GM13977 (cell line): ENCODE measurements around the gene AUTS2.

Source experiments
- DNase-seq: peaks from one replicate; pipeline ENCODE4 v3.0.0; 2012; ENCODE audit warnings: low spot score
- in situ Hi-C: fragments of 300-500 bp; cut with MboI; formaldehyde crosslinking; loops from one replicate; pipeline ENCODE4 v1.12.0; 2022; ENCODE audit warnings: low sequenced_read_pairs, low pct_unique_long_range_greater_than_20kb, mixed read lengths, inconsistent platforms; ENCODE audit not compliant: unreplicated experiment
- TF ChIP-seq, protein P1 (sequence below): IDR thresholded peaks from 2 replicates; pipeline ENCODE4 v1.5.1; 2012; ENCODE audit warnings: mild to moderate bottlenecking, control low read depth; ENCODE audit not compliant: insufficient read depth; ENCODE audit errors: extremely low read depth, missing control alignments

Gene AUTS2

DNA sequence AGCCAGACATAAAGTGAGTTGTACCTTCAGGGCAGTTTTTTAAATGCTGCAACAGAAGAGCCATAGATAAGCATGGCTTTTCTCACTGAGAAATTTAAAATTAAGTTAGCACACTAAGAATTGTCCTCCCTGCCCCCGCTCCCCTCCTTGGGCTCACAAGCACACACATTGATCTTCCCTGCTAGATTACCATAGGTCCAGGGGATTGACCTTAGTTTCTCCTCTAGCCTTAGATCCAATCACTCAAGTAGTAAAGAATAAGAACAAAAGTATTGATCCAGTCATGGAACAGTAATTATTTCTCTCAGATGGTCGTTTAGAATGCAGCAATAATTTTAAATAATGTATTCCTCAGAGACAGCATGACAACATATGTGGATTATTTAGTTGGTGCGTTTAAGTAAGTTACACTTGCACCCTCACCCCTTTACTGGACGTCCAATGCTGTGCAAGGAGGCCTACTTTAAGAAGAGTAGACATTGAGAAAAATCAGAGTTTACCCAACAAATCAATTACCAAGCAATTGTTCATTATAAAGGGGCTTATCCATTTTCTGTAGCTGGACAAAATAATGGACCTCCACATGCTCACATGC lies 850.1 kb downstream of the AUTS2 start:
- no peak for DNase-seq
- in situ Hi-C loops = no loop called here
- TF ChIP-seq, protein P1, sequence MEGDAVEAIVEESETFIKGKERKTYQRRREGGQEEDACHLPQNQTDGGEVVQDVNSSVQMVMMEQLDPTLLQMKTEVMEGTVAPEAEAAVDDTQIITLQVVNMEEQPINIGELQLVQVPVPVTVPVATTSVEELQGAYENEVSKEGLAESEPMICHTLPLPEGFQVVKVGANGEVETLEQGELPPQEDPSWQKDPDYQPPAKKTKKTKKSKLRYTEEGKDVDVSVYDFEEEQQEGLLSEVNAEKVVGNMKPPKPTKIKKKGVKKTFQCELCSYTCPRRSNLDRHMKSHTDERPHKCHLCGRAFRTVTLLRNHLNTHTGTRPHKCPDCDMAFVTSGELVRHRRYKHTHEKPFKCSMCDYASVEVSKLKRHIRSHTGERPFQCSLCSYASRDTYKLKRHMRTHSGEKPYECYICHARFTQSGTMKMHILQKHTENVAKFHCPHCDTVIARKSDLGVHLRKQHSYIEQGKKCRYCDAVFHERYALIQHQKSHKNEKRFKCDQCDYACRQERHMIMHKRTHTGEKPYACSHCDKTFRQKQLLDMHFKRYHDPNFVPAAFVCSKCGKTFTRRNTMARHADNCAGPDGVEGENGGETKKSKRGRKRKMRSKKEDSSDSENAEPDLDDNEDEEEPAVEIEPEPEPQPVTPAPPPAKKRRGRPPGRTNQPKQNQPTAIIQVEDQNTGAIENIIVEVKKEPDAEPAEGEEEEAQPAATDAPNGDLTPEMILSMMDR = no peak

DNA sequence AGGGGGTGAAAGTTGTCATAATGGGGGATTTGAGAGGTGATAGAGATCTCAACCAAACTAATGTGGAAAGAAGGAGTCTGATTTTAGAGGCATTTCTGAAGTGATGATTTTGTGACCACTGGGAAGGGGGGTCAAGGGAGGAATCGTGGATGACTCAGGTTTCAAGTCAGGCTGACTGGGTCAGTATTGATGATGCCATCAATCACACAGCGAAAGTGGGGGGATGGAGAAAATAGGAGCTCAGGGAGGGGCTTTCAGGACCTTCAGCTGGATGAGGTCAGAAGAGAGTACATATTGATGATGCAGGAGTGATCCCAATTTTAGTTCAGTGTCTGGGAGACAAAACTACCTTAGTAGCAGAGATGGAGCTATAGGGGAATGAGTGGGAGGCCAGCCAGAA lies 852.5 kb downstream of the AUTS2 start:
- in situ Hi-C loops = no loop called here
- no peak for DNase-seq
- TF ChIP-seq, protein P1 = no peak

DNA sequence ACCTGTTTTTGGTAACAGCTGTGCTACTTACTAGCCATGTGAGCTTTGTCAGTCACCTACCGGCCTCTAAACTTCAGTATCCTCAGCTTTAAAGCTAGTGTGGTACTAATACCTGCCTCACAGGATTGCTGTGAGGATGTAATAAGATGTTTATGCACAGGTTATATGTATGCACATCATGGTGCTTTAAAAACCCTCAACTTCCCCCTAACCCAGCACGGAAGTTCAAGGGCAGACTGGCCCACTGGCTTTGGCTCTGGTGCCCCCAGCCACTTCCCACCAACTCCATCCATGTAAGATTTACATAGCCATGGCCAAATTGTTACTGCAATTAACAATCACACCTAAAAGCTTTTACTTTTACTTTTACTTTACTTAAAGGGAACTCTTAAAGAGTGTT lies 857.6 kb downstream of the AUTS2 start:
- TF ChIP-seq, protein P1 = no peak
- DNase-seq = no peak
- in situ Hi-C loops = no loop called here

DNA sequence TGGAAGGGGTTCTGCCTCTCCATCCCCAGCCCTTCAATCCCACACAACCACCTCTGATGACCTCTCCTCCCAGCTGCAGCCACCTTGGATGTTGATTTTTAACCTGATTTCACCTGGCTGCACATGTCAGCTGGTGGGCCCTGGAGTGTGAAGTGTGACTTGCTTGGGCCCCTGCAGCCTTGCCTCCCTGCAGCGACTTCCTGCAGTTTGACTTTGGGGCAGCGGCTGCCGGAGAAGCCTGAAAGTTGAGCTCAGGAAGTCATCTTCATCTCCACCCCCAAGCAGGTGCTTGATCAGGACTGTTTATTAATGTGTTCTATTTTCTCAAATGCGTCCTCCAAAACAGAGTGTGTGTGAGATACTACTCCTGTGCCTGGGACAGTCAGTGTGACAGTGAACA lies 858.4 kb downstream of the AUTS2 start:
- DNase-seq = no peak
- in situ Hi-C loops = no loop called here
- TF ChIP-seq, protein P1 = no peak

DNA sequence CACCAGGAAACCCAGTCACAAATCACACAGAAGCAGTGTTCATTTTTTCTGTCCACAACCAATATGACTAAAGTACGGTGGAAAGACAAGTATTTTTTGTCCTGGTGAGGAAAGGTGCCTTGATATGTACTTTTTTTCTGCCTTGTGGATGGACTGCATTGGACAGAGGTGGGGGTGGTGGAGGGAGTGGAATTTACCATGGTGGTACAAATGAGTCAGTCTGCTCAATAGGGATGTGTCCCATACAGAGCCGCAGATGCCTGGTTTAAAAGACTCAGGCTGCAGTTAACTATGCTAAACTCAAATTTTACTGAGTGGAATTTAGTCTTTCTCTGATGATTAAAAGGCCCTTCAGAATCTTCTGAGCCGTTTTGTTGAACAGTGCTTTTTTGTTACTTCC lies 859.2 kb downstream of the AUTS2 start:
- TF ChIP-seq, protein P1 = no peak
- DNase-seq = no peak
- in situ Hi-C loops = no loop called here

DNA sequence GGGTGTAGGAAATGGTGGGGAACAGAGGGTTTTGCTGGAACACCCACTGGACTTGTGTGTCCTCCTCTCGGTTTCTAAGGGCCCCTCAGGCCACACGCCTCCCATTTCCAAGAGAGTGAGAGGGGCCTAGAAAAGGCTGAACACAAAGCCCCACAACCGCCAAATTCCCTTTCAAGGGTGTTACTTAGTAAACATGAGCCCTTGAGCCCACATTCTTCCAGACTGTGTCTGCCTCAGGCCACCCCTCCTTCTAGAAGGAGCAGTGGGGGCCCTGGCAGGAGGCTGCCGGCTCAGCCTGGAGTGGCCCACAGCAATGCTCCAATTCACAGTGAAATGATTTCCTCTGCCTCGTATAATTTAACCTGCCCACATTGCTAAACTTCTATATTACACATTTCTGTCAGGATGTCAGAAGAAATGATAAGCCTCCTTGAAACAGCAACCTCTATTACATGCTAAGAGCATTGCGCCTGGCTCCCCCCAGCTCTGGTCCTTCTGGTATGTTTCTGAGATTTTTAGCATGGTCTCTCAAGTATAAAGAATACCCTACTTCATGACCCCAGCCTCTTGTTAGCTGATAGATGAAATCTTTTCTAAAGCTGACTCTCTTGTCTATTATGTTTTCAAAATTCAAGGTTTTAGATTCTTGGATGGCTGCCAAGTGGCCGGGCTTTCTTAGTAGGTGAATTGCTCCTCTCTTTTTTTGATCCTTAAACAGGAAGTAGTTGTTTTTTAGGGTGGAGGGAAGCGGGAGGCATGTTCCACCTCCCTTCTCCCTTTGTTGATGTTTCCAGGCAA lies 859.8 kb downstream of the AUTS2 start:
- in situ Hi-C loops = no loop called here
- no peak for DNase-seq
- TF ChIP-seq, protein P1 = no peak

DNA sequence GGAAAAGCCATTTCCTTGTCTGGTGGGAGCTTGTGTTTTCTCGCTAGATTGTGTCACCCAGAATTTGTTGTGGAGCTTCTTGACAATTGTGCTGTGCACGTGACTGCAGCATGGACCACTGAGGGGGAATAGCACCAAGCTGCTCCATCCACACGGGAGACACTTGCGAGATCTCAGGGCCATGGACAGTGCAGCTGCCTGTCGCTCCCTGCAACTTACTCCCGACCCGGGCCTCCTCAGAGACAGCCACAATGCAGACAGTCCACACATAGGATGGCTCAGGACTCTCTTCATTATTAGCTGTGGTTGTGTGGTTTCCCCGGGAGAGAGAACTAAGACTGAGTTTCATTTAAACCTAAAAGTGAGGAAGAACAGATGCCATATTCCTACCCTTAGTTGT lies 860.5 kb downstream of the AUTS2 start:
- in situ Hi-C loops = no loop called here
- no peak for DNase-seq
- TF ChIP-seq, protein P1 = no peak
